D721Med (cell line): ENCODE measurements around the gene TAPBP.
"Not testable (repeated sequence)": the region's sequence is repeated elsewhere in the genome, so short reads cannot be mapped to it uniquely, and the experiment has no call there.

Experiments
- DNase-seq: peaks from one replicate; pipeline ENCODE4 v3.0.0; 2011; ENCODE audit warnings: low spot score; ENCODE audit not compliant: insufficient read length
- FAIRE-seq: peaks from 2 replicates; lab custom pipeline; 2011; peaks lifted over from hg19 to GRCh38; lab: Jason Lieb, UNC
- CTCF ChIP-seq: IDR thresholded peaks from 2 replicates; pipeline ENCODE4 v1.5.1; 2012; ENCODE audit warnings: mild to moderate bottlenecking, control low read depth; ENCODE audit not compliant: insufficient read depth; ENCODE audit errors: missing control alignments

TAPBP gene

DNA sequence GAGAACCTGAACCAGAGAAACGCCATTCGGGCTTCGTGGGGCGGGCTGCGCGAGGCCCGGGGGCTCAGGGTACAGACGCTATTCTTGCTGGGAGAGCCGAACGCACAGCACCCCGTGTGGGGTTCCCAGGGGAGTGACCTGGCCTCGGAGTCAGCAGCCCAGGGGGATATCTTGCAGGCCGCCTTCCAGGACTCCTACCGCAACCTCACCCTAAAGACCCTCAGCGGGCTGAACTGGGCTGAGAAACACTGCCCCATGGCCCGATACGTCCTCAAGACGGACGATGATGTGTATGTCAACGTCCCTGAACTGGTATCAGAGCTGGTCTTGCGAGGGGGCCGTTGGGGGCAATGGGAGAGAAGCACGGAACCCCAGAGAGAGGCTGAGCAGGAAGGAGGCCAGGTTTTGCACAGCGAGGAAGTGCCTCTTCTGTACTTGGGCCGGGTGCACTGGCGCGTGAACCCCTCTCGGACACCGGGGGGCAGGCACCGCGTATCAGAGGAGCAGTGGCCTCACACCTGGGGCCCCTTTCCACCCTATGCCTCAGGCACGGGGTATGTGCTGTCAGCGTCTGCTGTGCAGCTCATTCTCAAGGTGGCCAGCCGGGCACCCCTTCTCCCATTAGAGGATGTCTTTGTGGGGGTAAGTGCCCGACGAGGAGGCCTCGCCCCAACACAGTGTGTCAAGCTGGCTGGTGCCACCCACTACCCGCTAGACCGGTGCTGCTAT, 36.1 kb downstream of the TAPBP start:
- TF ChIP-seq CTCF = no peak
- DNase-seq (no peak), FAIRE-seq (no peak)

DNA sequence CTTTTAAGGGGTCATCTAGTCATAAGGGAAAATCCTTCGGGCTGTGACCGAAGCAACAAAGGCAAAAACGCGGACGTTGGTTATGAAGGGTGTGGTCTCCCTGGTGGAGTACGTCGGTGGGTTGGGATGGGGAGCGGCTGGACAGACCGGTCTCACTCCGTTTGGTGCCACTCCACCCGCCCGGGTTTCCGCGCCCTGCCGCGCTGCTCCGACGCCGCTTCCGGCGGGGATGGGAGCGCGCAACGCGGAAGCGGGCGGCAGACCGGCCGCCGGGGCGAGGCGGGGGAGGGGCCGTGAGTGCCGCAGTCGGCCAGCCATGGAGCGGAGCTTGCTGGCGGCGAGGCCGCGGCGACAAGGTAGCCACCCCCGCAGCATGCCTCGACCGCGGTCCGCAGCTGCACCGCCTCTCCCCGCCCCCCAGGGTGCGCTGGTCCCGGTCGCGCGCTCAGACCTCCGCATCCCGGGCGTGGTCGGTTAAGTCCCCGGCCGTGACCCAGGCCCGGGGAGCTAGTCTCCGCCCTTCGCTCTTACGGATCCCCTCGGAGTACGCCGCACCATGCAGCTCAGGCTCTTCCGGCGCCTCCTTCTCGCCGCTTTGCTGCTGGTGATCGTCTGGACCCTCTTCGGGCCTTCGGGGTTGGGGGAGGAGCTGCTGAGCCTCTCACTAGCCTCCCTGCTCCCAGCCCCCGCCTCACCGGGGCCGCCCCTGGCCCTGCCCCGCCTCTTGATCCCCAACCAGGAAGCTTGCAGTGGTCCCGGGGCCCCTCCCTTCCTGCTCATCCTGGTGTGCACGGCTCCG, 36.8 kb downstream of the TAPBP start, which contains the start of gene B3GALT4:
B3GALT4 (plus strand) TSS at position 260 of the 799 bp plus-strand sequence; CDS start at position 557, 297 bp downstream.
- DNase-seq = no peak
- peak; percentile 34 for TF ChIP-seq CTCF
- FAIRE-seq = no peak

DNA sequence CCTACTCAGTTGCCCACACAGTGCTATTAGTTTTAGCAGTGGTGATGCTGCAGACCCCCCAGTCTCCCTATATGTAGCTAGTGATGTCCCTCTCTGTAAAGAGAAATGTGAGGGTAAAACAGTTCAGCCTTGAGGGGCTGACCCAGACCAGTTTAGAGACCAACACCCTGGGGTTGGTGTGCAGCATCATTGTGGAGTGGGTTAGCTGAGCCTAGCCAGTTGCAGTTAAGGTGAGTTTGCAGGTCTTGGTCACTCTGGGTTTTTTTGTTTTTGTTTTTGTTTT, 37.4 kb downstream of the TAPBP start:
- TF ChIP-seq CTCF = no peak
- DNase-seq (no peak), FAIRE-seq (no peak)

DNA sequence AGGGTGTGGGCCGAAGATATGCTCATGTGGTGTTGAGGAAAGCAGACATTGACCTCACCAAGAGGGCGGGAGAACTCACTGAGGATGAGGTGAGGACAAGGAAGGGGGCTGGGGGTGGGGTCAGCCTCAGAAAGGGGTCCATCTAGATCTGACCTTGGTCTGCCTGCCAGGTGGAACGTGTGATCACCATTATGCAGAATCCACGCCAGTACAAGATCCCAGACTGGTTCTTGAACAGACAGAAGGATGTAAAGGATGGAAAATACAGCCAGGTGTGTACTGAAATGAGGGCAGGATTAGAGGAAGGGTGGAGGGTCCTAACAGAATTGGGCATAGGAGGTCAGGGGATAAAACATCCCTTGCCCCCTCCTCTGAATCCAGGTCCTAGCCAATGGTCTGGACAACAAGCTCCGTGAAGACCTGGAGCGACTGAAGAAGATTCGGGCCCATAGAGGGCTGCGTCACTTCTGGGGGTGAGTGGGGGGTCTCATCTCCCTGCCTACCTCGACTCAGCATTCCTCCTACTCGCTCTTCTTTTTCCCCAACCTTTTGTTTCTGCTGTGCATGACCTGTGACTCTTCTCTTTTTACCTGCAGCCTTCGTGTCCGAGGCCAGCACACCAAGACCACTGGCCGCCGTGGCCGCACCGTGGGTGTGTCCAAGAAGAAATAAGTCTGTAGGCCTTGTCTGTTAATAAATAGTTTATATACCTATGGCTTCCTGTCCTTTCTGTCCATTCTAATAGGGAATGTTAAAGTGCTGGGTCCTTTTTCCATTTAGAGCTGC, 37.9 kb downstream of the TAPBP start:
- FAIRE-seq = not testable (repeated sequence)

GRCh38 chr6:33273924-33274902, 39.7 kb downstream of the TAPBP start:
- FAIRE-seq = no peak
- no peak for TF ChIP-seq CTCF

More for the DNA sequence above, 37.9 kb downstream of the TAPBP start:
- not testable (repeated sequence) for DNase-seq

GRCh38 chr6:33273129-33273923, 40.6 kb downstream of the TAPBP start:
- no peak for TF ChIP-seq CTCF
- FAIRE-seq (no peak), DNase-seq (no peak)

More at GRCh38 chr6:33273924-33274902, 39.7 kb downstream of the TAPBP start:
- no peak for DNase-seq
